Measurements from ENCODE around the gene TENM4.

TENM4 gene

GRCh38 chr11:78699609-78700135 lies 741.2 kb downstream of the TENM4 start:
- no peak for DNase-seq (ENCODE audit: low read depth)

GRCh38 chr11:78698612-78699011 lies 742.2 kb downstream of the TENM4 start:
- DNase-seq (ENCODE audit: low read depth): no peak

DNA sequence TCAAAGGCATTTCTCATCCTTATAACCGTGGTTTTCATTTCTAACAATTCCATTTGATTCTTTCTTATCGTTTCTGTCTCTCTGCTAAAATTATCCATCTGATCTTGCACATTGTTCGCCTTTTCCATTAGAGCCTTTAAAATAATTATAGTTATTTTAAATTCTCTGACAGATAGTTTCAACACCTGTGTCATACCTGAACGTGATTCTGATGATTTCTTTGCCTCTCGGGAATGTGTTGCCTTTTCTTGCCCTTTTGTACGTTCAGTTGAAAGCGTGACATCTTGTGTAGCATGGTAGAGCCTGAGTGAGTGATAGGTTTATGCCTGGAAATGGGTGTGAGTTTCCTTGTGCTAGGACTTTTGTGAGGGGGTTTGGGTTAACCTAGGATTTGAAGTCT lies 744.7 kb downstream of the TENM4 start:
- no peak for DNase-seq (ENCODE audit: low read depth)

- no peak for DNase-seq (ENCODE audit: low read depth)
These were observed 746.7 kb downstream of the TENM4 start for GRCh38 chr11:78694152-78694551.

GRCh38 chr11:78691215-78691614 lies 749.6 kb downstream of the TENM4 start:
- no peak for DNase-seq (ENCODE audit: low read depth)

GRCh38 chr11:78690352-78690987 lies 750.4 kb downstream of the TENM4 start:
- no peak for DNase-seq (ENCODE audit: low read depth)

- DNase-seq (ENCODE audit: low read depth): no peak
These were observed 751.2 kb downstream of the TENM4 start for GRCh38 chr11:78689585-78690153.

- no peak for DNase-seq (ENCODE audit: low read depth)
These were observed 751.7 kb downstream of the TENM4 start for GRCh38 chr11:78689101-78689500.

DNA sequence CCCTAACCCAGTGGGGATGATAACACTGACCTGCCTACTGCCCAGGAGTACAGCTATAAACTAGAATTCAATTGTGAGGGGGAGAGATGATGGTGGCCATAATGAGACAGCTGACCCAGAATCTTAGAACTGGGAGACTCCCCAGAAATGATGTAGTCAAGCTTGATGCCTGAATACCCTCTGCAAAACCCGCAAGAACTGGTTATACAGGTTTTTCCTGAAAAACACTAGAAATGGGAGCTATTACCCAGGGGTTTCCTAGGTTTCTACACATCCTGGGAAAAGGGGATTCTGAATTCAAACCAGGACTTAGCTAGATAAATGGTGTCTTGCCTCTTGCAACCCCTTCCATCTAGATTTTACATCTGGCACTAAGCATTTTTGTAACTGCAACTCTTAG lies 752.4 kb downstream of the TENM4 start:
- no peak for DNase-seq (ENCODE audit: low read depth)

DNA sequence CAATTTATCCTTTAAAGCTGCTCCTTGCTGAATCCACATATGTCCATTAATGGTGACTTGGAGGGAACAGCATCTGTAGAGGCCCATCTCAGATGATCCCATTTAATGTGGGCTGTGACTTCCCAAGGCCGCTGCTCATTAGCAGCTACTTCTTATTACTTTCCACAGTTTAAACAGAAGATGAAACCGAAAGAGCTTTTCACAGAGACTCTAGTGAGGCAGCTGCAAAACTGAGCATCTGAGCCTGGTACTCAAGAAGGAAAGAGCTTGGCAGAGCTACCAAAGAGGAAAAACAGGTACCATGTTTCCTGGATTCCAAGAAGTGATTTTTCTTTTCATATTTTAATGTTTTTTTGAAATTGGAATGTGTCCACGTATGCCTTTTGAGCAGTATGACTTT lies 755.7 kb downstream of the TENM4 start:
- DNase-seq (ENCODE audit: low read depth): no peak

- no peak for DNase-seq (ENCODE audit: low read depth)
These were observed 756.5 kb downstream of the TENM4 start for GRCh38 chr11:78684377-78684776.

DNA sequence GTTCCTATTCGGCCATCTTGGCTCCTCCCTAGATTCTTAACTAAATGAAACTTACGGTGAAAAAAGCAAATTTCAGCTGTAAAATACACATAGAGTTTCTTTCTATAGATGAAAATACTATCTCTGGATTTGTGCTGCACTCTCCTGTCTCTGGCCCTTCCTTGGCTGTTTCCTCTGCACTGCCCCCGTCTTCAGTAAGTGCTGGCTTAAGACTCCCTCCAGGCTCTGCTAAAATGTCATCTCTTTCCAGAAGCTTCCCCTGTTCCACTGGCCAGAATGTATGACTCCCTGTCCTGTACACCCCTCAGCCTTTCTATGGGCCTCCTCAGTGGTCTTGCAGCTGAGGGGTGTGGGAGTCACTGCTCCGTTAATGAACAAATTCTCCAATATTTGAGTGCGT lies 757.1 kb downstream of the TENM4 start:
- no peak for DNase-seq (ENCODE audit: low read depth)

- DNase-seq (ENCODE audit: low read depth): no peak
These were observed 764.7 kb downstream of the TENM4 start for GRCh38 chr11:78676026-78676557.

- no peak for DNase-seq (ENCODE audit: low read depth)
These were observed 767.8 kb downstream of the TENM4 start for GRCh38 chr11:78672850-78673620.

DNA sequence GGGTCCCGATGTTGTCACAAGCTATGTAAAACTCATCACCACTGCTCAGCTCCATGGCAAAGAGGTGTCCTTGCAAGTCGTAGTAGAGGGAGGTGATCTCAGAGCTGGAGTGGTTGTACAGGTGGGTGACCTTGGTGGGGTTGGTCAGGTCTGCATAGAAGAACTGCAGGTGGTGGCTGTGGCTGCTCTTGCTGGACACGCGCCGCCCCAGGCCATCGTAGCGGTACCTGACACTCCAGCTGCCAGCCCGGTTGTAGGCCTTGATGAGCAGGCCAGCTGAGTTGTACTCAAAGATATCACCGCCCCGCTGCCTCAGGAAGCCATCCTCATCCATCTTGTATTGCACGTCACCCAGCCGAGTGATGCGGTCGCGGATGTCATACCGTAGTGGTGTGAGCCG lies 771.6 kb downstream of the TENM4 start:
- no peak for DNase-seq (ENCODE audit: low read depth)

- no peak for DNase-seq (ENCODE audit: low read depth)
These were observed 773.4 kb downstream of the TENM4 start for GRCh38 chr11:78667461-78667860.

GRCh38 chr11:78666675-78667160 lies 774.1 kb downstream of the TENM4 start:
- no peak for DNase-seq (ENCODE audit: low read depth)

- no peak for DNase-seq (ENCODE audit: low read depth)
These were observed 776.2 kb downstream of the TENM4 start for GRCh38 chr11:78664636-78665035.

DNA sequence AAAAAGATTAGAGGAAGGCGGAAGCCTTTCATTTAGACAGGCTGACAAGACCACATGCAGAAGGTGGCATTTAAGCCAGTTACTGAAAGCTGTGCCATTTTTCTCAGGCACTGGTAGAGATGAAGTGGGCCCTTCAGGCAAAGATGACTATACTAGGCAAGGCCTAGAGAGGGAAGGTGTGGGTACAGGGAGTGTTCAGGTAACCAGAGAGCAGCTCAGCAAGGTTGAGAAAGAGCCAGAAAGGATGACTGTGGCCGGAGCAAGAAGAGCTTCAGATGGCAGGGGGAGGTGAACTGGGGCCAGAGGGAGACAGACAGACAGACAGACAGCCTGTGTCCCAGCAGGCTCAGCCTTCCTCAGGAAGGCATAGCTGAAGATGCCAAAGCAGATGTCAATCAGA lies 778.0 kb downstream of the TENM4 start:
- DNase-seq (ENCODE audit: low read depth): no peak

- DNase-seq (ENCODE audit: low read depth): no peak
These were observed 780.4 kb downstream of the TENM4 start for GRCh38 chr11:78660471-78660870.

DNA sequence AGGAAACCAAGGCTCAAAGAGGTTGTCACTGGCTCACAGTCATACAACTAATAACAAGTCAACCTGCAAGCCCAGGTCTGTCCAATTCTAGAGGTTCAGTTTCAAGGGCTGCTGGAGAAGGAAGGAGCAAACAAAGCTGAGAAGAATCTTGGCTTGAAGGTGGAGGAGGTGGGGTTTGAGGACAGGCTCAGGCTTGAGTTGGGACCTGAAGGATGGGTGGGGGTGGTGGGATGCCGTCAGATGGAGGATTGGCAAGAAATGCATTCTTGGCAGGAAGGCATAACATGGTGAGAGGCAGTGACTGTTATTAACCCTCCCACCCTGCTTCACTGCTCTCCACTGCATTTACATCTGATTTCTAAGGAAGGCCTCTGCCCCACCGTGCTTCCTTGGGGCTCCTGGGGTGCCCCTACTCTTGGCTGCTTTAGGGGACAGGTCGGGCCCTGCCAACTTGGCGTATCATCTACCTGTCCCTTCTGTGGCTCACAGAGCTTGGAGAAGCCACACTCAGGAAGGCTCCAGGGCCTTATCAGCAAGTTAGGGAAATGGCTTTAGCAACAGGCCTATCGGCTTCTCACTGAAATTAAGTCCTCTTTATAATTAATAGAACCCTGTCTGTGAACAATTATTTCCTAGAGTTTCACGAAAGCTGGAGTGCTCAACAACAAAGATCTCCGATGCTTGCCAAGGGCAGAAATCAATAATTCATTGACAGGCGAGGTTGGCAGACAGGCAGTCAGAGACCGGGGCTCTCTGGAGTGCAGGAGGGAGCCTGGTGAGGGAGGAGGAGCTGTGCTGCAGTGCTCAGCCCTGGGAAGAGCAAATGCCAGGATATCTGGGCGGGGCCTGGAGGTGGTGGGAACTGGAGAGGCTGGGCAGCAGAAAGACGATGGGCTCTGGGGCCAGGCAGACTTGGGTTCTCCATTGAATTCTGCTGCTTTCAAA lies 781.2 kb downstream of the TENM4 start:
- no peak for DNase-seq (ENCODE audit: low read depth)
